Inferior parietal cortex (tissue), 1 donor: ENCODE results near the gene IP6K3.

ENCODE experiments used
- DNase-seq: peaks from one replicate; pipeline ENCODE4 v3.0.0-alpha.2; 2016; ENCODE audit errors: extremely low spot score

Gene IP6K3

DNA sequence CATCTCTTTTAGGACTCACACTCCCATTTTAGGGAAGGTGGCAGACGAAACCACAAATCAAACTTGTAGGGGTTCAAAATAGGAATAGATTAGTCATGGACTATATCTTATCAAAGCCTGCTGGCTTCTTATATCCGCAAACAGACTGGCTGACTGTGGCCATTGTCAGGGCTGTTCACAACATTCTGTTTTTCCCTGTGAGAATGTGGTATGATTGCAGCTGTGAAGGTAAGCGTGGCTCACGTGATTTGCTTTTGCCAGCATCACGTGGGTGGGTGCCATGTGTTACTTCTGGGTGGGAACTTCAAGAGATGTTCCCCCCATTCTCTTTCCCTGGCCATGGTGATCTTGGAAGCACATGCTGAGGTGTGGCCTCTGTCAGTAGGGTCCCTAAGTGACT, 5.9 kb downstream of the IP6K3 start:
- no peak for DNase-seq

DNA sequence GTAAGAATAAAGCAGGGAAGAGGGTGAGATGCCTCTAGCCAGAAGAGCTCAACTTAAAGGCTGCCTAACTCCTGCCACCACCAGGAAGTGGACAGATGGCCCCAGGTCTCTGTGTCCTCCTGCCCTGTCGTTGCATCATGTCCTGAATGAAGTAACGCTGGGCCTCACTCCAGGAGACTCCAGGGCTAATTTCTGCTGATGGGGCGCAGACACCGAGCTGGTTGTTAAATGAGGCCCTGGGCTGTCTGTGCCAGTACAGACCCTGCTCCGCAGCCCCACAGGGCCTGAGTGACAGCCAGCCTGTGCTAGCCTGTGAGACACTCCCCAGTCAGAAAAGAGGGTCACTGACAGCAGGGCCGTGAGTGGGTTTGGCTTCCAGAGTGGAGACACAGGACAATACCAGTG, 6.5 kb downstream of the IP6K3 start:
- no peak for DNase-seq

DNA sequence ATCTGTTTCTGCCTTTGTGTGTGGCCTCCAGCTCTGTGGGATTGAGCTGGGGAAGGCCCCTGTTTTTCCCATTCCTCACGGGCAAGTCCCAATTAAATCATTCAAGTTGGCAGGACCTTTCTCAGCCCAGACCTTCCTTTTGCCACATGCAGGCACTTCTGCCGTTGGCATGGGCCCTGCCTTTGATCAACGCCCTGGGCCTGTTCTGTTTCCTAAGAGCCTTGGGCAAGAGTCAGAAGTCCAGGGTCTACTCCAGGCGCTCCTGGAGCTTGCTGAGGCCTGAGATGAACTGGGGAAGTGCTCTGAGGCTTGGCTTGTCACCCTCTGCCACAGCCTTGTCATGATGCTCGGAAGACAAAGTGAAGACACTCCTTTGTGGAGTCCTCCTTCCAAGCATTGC, 7.1 kb downstream of the IP6K3 start:
- no peak for DNase-seq

GRCh38 chr6:33738879-33739278, 7.8 kb downstream of the IP6K3 start:
- DNase-seq, result no peak

DNA sequence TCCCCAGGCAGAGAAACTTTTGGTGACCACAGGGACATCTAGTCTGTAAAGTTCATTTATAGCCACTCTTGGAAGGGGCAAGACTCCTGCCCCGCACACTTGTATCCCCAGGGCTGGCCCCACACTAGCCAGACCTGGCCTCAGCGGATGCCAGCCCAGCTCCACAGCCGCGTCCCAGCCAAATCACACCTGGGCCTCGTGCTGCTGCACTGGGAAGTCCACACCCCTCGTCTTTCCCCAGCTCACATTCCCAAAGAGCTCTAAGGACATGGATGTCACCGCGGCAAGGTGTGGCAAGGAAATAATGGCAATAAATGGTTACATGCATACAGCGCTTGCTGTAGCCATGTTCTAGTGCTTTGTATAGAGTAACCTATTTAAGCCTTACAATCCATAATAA, 8.6 kb downstream of the IP6K3 start:
- DNase-seq, result no peak

- no peak for DNase-seq
These were observed 9.3 kb downstream of the IP6K3 start for GRCh38 chr6:33737267-33738026.

- no peak for DNase-seq
These were observed 11.5 kb downstream of the IP6K3 start for GRCh38 chr6:33735216-33735615.

GRCh38 chr6:33733709-33734007, 13.0 kb downstream of the IP6K3 start:
- no peak for DNase-seq

- DNase-seq, result no peak
These were observed 13.6 kb downstream of the IP6K3 start for GRCh38 chr6:33732817-33733708.

- no peak for DNase-seq
These were observed 14.3 kb downstream of the IP6K3 start for GRCh38 chr6:33732385-33732784.

GRCh38 chr6:33731751-33732282, 14.9 kb downstream of the IP6K3 start:
- DNase-seq, result no peak

DNA sequence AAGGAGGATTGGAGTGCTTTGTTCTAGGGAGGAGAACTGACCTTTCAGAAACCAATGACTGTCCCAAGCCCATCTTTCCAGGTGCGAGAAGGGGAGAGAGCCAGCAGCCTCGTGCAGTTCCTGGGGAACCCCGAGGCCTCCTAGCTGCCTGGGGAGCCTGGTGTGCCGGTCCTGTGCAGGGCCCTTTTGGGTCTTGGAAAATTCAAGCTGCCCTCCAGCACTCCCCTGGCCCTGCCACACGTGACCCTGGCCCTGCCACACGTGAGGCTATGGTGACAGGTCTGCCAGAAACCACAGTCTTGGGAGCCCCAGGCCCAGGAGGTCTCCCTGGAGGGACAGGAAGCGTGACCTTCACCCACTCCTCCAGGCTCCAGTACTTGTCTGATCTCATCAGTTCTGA, 15.7 kb downstream of the IP6K3 start:
- DNase-seq, result no peak

DNA sequence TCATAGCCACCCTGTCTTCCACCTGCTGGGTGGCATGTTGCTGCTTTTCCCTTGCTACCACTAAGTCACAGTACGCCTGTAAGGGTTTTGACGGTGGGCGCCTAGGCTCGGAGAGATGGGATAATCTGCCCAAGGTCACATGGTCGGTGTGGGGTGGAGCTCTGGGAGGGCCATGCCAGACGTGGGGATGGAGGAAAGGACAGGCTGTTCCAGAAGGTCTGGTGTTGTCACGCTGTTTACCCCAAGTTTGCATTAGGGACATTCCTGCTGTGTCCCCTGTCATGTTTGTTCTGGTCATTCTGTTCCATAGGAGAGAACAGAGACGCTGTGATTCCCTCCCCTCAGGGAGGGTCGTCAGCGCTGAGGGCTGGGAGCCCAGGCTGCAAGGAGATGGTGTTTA, 16.1 kb downstream of the IP6K3 start:
- DNase-seq, result no peak

GRCh38 chr6:33729059-33729458, 17.6 kb downstream of the IP6K3 start:
- no peak for DNase-seq

- DNase-seq, result no peak
These were observed 18.3 kb downstream of the IP6K3 start for GRCh38 chr6:33728438-33728837.

GRCh38 chr6:33727932-33728331, 18.8 kb downstream of the IP6K3 start:
- DNase-seq, result no peak

DNA sequence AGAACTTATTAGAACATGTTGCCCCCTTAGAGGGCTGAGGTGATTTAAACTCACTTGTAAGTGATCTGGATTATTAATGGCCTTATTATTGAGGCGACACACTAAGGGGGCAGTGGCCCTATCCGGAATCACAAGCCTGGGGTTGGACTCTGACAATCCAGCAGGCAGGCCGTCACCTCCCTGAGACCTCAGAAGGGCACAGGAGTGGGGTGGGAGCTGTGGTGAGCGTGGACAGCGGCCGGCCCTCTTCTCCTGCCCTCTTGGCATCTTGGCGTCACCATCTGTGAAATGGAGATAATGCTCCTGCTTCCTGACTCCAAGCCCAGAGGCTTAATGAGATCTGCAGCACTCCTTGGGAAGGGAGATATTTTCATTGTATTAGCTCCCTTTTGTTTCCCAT, 19.6 kb downstream of the IP6K3 start:
- no peak for DNase-seq

GRCh38 chr6:33726696-33727095, 20.0 kb downstream of the IP6K3 start:
- DNase-seq, result no peak

GRCh38 chr6:33725891-33726673, 20.6 kb downstream of the IP6K3 start:
- DNase-seq, result no peak

- no peak for DNase-seq
These were observed 21.5 kb downstream of the IP6K3 start for GRCh38 chr6:33725222-33725621.

GRCh38 chr6:33724102-33725023, 22.3 kb downstream of the IP6K3 start:
- no peak for DNase-seq
